Measurements from ENCODE around the gene LRP1B.

LRP1B gene

DNA sequence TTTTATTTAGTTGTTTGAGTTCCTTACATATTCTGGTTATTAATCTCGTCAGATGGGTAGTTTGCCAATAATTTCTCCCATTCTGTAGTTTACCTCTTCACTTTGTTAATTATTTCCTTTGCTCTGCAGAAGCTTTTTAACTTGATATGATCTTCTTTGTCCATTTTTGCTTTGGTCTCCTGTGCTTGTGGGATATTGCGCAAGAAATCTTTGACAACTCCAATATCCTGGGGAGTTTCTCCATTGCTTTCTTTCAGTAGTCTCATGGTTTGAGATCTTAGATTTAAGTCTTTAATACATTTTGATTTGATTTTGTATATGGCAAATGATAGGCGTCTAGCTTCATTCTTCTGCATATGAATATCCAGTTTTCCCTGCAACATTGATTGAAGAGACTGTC lies 389.2 kb downstream of the LRP1B start:
- no peak for ATAC-seq (ENCODE audit: low read depth)
- H3K4me3 Mint-ChIP-seq = no peak overlapping the region
- no peaks in the 10 kb centered on the region for H3K9me3 Mint-ChIP-seq

DNA sequence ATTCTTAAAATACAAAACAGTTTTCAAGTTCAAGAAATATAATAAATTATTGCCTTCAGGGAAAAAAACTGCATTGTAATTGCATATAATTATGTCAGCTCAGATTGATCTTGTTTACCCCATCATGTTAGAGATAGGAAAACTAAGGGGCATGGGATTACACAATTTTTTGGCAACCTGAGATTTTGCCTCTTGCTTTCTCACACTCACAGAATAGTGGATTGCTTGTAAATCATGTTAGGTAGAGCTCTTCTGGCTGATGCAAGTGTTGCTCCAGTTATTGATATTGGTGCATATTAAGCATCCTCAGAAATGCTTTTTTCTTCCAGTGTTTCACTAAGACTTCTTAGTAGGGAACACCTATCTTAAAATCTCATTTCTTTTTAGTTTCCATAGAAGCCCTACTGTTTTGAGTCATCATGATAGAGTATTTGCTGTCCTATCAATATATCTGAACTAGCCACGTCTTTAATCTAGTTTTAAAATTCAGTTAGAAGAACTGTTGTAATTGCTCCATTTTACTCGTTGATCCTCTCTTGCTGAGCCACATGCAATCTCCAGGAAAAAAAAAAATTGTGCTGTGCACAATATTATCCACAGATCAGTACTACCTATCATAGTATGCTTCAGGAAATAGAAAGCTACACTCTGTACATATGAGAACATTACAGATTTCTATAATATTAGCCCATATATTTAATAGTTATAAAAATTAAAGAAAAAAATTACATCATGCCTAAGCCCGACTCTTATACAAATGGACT lies 393.1 kb downstream of the LRP1B start:
- Mint-ChIP-seq H3K27ac (no peak overlapping the region), H3K4me3 (no peak overlapping the region), H3K36me3 (no peaks in the 10 kb centered on the region), H3K9me3 (peaks cover 3% of the 10 kb centered on the region), H3K27me3 (no peaks in the 10 kb centered on the region), H3K4me1 (no peaks in the 10 kb centered on the region)
- DNase-seq (ENCODE audit: low spot score in 2 of 2) (no peak), ATAC-seq (ENCODE audit: low read depth) (no peak)

More for the DNA sequence above, 389.2 kb downstream of the LRP1B start:
- H3K4me1 Mint-ChIP-seq = no peaks in the 10 kb centered on the region
- no peaks in the 10 kb centered on the region for H3K36me3 Mint-ChIP-seq
- no peak for DNase-seq (ENCODE audit: low spot score in 2 of 2)
- H3K27ac Mint-ChIP-seq = no peak overlapping the region
- H3K27me3 Mint-ChIP-seq = no peaks in the 10 kb centered on the region

DNA sequence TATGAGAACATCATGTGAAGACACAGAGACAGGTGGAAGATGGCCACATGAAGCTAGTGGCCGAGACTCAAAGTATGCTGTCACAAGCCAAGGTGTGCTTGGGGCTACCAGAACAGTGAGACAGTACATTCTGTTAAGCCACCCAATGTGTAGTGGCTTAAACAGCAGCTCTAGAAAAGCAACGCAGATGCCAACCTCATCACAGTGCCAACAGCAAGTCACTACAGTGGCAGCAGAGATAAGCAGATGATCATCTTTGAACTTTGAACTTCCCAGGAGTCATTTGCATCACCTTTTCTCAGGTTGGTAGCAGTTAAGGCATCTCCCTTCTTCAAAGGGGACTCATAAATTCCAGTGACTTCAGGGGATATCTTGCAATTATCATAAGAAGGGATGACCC lies 394.4 kb downstream of the LRP1B start:
- DNase-seq (ENCODE audit: low spot score in 2 of 2) (no peak), ATAC-seq (ENCODE audit: low read depth) (no peak)
- H3K36me3 Mint-ChIP-seq = no peaks in the 10 kb centered on the region
- H3K4me3 Mint-ChIP-seq = no peak overlapping the region
- H3K9me3 Mint-ChIP-seq = peaks cover 3% of the 10 kb centered on the region
- no peaks in the 10 kb centered on the region for H3K4me1 Mint-ChIP-seq
- H3K27ac Mint-ChIP-seq = no peak overlapping the region
- no peaks in the 10 kb centered on the region for H3K27me3 Mint-ChIP-seq

DNA sequence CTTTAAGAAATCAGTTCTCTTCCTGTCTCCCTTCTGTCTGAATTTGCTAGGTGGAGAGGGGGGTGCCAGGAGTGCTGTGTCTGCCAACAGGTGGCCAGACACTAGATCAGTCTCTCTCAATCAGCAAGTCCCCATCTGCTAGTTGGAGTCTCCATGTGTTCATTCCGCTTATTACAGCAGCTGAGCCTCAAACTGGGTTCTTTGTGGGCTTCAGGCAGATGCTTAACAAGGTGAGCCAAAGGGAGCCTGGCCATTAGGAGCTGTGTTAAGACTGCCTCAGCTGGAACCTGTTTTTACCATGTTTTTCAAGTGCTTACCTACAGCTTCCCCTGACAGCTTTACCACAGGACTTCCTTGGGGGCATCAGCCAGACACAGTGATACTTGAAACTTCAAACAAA lies 401.9 kb downstream of the LRP1B start:
- Mint-ChIP-seq H3K27me3 (no peaks in the 10 kb centered on the region), H3K36me3 (no peaks in the 10 kb centered on the region), H3K4me1 (no peaks in the 10 kb centered on the region), H3K4me3 (no peak overlapping the region), H3K9me3 (peaks cover 4% of the 10 kb centered on the region), H3K27ac (no peak overlapping the region)
- DNase-seq (ENCODE audit: low spot score in 2 of 2) (no peak), ATAC-seq (ENCODE audit: low read depth) (no peak)

DNA sequence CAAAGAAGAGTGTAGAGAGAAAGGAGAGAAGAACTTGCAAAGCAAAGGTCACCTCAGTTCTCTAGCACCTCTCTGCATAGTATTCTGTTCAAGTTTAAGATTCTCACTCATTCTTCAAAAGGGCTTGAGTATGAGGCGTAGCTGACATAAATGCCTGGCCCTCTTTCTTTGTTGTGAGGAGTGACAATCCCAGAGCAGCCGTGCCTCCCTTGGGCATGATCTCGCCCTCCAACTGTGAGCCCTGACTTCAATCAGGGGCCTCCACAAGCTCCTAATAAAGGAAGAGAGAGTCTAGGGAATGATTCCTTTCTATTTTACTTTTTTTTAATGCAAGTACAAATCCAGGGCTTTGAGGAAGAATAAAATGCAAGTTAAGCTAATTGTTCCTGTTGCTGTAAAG lies 402.7 kb downstream of the LRP1B start:
- DNase-seq (ENCODE audit: low spot score in 2 of 2) = no peak
- no peak overlapping the region for H3K27ac Mint-ChIP-seq
- no peaks in the 10 kb centered on the region for H3K27me3 Mint-ChIP-seq
- ATAC-seq (ENCODE audit: low read depth) = no peak
- H3K36me3 Mint-ChIP-seq = no peaks in the 10 kb centered on the region
- no peak overlapping the region for H3K4me3 Mint-ChIP-seq
- H3K4me1 Mint-ChIP-seq = no peaks in the 10 kb centered on the region
- peaks cover 1% of the 10 kb centered on the region for H3K9me3 Mint-ChIP-seq

DNA sequence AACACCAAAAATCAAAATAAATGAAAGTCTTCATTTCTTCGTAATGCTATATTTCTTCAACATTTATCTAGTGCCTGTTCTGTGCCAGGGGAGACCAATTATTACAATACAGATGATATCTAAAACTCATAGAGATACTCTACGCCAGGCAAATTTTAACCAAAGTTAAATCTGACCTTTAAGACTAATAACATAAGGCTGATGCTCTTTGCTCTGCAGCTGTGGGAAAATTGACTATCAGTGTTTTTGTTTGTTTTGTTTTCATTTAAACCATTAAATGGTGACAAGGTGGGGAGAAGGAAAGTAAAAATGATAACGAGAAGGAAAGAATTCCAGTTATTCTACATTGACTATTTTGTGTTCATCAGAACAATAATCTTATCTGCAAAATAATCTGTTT lies 406.4 kb downstream of the LRP1B start:
- Mint-ChIP-seq H3K36me3 (no peaks in the 10 kb centered on the region), H3K4me1 (no peaks in the 10 kb centered on the region), H3K27ac (no peak overlapping the region), H3K4me3 (no peak overlapping the region), H3K27me3 (no peaks in the 10 kb centered on the region), H3K9me3 (peaks cover 3% of the 10 kb centered on the region)
- ATAC-seq (ENCODE audit: low read depth) (no peak), DNase-seq (ENCODE audit: low spot score in 2 of 2) (no peak)

DNA sequence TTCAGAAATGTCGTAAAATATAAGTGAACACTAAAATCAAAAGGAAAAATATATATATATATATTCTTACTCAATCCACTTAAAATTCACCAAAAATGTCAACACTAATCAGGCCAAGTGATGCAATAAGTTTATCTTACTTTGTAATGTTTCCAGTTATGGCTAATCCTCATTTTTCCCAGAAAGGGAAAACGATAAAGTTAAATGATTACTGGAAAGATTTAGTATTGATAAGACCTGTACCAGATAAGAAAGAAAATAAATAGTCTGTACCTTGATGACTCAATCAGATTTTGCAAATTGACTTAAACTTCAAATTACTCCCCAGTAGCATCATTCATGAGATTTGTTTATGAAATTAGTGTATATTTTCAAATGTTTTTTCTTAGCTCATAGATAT lies 407.0 kb downstream of the LRP1B start:
- H3K27me3 Mint-ChIP-seq = no peaks in the 10 kb centered on the region

DNA sequence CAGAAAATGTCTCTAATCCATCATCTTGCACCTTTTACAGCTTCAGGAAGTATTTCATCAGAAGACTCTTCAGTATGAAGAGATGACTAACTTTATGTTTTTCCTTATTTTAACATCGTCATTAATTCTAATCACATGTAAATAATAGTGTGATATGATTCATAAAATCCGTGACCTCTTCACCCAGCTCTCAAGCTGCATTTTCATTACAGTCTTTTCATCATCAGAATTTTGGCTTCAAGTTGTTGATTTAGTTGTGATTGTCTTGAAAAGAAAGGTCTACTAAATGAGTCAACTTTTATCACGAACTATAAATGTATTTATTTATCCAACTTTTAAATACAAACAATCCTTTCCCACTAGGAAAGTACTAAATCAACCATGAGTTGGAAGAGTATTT lies 410.3 kb downstream of the LRP1B start:
- Mint-ChIP-seq H3K36me3 (no peaks in the 10 kb centered on the region), H3K9me3 (peaks cover 1% of the 10 kb centered on the region), H3K4me3 (no peak overlapping the region), H3K27me3 (no peaks in the 10 kb centered on the region), H3K27ac (no peak overlapping the region), H3K4me1 (no peaks in the 10 kb centered on the region)
- no peak for ATAC-seq (ENCODE audit: low read depth)
- no peak for DNase-seq (ENCODE audit: low spot score in 2 of 2)

More for the DNA sequence above, 407.0 kb downstream of the LRP1B start:
- H3K27ac Mint-ChIP-seq = no peak overlapping the region
- H3K4me1 Mint-ChIP-seq = no peaks in the 10 kb centered on the region
- H3K4me3 Mint-ChIP-seq = no peak overlapping the region
- ATAC-seq (ENCODE audit: low read depth) = no peak
- DNase-seq (ENCODE audit: low spot score in 2 of 2) = no peak
- H3K36me3 Mint-ChIP-seq = no peaks in the 10 kb centered on the region
- peaks cover 3% of the 10 kb centered on the region for H3K9me3 Mint-ChIP-seq

DNA sequence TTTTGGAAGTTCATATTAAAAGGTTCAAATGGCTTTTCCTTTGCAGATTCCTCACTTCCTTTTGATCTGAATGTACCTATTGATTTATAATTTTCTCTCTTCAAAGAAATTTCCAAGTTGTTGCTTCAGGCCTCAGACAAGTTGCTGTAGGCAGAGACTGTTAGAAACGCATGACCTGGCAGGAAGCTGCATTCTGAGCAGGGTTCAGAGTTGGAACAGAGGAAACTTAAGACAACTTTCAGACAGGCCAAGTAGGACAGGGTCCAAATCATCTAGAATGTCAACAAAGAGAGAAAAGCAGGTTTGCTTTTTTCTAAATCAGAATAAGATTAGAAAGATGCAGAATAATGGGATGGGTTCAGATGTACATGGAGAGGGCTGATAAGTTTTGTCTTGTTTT lies 416.3 kb downstream of the LRP1B start:
- no peaks in the 10 kb centered on the region for H3K27me3 Mint-ChIP-seq
- H3K9me3 Mint-ChIP-seq = no peaks in the 10 kb centered on the region
- H3K36me3 Mint-ChIP-seq = no peaks in the 10 kb centered on the region
- no peaks in the 10 kb centered on the region for H3K4me1 Mint-ChIP-seq
- no peak overlapping the region for H3K27ac Mint-ChIP-seq
- DNase-seq (ENCODE audit: low spot score in 2 of 2) = no peak
- no peak overlapping the region for H3K4me3 Mint-ChIP-seq
- no peak for ATAC-seq (ENCODE audit: low read depth)

DNA sequence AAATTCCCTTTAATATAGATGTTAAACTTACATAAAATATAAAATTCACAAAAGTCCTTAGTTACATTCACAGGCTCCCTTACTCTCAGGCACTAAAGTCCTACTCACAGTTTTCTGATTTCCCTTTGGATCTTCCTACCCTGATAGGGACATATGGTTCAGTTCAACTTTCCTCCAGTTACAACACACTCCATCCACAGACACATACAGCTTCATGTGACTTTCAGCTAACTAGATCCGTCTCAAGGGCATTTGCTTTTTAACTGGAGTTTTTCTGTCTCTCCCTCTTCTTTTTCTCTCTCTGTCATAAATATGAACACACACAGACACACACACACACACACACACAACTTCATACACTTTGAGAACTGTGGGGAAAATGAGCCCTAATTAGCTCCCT lies 419.2 kb downstream of the LRP1B start:
- no peaks in the 10 kb centered on the region for H3K36me3 Mint-ChIP-seq
- no peaks in the 10 kb centered on the region for H3K27me3 Mint-ChIP-seq
- no peak for DNase-seq (ENCODE audit: low spot score in 2 of 2)
- H3K4me3 Mint-ChIP-seq = no peak overlapping the region
- no peak overlapping the region for H3K27ac Mint-ChIP-seq
- no peaks in the 10 kb centered on the region for H3K4me1 Mint-ChIP-seq
- no peaks in the 10 kb centered on the region for H3K9me3 Mint-ChIP-seq
- ATAC-seq (ENCODE audit: low read depth) = no peak

DNA sequence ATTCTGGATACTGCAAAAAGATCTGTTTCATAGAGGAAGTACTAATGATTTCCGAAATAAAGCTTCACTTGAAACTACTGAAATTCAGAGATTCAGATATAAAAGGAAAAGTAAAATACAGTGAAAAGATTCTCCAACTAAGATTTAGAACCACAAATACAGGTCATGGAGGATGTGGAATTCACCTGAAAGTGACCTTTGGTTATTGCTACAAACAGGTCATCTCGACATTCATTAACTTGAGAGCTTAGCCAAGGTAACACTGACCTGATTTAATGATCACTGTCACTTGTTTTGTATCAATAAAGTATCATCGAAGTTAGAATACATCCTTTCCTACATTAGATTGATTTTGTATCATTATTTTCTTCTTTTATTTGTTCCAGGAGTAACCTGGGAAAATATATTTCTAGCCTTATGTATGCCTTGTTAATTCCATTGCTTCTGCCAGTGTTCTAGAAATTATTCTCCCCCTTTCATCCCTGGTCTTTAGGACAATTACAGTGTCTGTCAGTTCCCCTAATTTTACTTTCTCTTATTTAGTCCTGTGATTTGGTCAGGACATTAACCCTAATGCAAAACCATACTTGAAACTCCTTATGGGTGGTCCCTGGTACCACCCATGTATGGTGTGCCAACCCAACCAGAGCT lies 420.1 kb downstream of the LRP1B start:
- Mint-ChIP-seq H3K36me3 (no peaks in the 10 kb centered on the region), H3K27ac (no peak overlapping the region), H3K4me3 (no peak overlapping the region), H3K4me1 (no peaks in the 10 kb centered on the region), H3K27me3 (no peaks in the 10 kb centered on the region), H3K9me3 (no peaks in the 10 kb centered on the region)
- ATAC-seq (ENCODE audit: low read depth) (no peak), DNase-seq (ENCODE audit: low spot score in 2 of 2) (no peak)

DNA sequence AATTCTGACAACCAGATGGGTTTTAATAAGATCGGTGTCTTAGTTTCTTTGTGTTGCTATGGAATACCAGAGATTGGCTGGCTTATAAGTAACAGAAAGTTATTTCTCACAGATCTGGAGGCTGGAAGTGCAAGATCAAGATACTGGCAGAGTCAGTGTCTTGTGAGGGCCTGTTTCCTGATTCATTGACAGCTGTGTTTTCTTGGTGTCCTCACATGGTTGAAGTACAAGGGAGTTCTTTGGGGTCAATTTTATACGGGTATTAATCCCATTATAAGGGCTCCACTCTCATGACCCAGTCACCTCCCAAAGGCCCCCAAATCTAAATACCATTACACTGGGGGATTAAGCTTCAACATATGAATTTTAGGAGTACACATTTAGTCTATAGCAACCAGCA lies 421.1 kb downstream of the LRP1B start:
- Mint-ChIP-seq H3K4me3 (no peak overlapping the region), H3K36me3 (no peaks in the 10 kb centered on the region), H3K4me1 (no peaks in the 10 kb centered on the region), H3K27me3 (no peaks in the 10 kb centered on the region), H3K27ac (no peak overlapping the region), H3K9me3 (no peaks in the 10 kb centered on the region)
- ATAC-seq (ENCODE audit: low read depth) = no peak
- no peak for DNase-seq (ENCODE audit: low spot score in 2 of 2)

DNA sequence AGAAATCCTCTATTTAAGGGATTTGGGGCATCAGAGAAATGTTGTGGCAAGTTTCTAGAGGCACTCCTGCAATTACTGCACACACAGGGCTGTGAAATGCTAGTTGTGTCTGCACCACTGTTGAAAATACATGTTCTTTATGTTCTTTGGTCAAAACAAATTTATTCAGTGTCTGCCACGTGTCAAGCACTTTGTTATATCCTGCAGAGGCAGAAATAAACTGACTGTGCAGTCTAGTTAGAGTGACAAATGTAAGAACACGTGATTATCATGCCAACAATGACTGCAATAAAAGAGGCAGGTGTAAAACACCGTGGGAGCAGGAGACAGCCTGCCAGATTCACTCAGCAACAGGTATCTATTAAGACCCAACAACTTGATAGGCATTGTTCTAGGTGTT lies 423.3 kb downstream of the LRP1B start:
- DNase-seq (ENCODE audit: low spot score in 2 of 2) (no peak), ATAC-seq (ENCODE audit: low read depth) (no peak)
- H3K9me3 Mint-ChIP-seq = peaks cover 2% of the 10 kb centered on the region
- H3K27ac Mint-ChIP-seq = no peak overlapping the region
- H3K4me1 Mint-ChIP-seq = no peaks in the 10 kb centered on the region
- no peak overlapping the region for H3K4me3 Mint-ChIP-seq
- H3K27me3 Mint-ChIP-seq = no peaks in the 10 kb centered on the region
- no peaks in the 10 kb centered on the region for H3K36me3 Mint-ChIP-seq

DNA sequence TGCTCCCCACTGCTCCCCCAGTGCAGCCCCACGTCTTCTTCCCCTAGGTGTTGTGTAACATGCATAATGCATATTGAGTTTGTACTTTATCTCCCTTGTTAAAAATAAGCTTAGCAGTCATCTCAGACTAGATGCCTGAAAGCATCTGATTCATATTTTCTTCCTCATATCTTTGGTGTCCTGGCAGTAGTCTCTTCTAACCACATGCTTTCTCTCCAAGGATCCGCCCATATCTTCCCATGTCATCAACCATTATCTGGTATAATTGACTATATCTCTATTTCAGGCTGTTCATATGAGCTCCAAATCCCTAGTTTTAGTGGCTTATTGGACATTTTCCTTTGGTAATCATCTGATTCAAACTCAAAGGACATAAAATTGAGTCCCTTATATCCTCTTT lies 426.3 kb downstream of the LRP1B start:
- H3K27ac Mint-ChIP-seq = no peak overlapping the region
- H3K27me3 Mint-ChIP-seq = no peaks in the 10 kb centered on the region
- no peak overlapping the region for H3K4me3 Mint-ChIP-seq
- peaks cover 4% of the 10 kb centered on the region for H3K9me3 Mint-ChIP-seq
- H3K36me3 Mint-ChIP-seq = no peaks in the 10 kb centered on the region
- no peaks in the 10 kb centered on the region for H3K4me1 Mint-ChIP-seq
- DNase-seq (ENCODE audit: low spot score in 2 of 2) (no peak), ATAC-seq (ENCODE audit: low read depth) (no peak)

DNA sequence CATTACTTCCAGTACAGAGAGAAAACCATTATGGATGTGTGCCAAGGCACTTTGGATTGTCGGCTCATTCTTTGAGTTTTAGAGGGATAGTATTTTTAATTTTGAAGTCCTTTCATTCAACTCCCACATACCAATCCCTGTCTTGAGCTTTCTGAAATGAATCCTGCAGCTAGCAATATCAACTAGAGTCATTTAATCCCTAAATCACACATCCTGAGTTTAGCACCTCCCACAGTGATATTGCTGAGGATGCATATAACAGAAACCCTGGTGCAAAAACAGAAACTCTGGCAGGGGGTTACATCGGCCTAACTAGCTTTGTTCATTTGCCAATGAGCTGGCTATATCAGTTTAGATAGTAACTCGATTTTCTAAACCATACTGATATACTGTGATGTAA lies 427.3 kb downstream of the LRP1B start:
- peaks cover 4% of the 10 kb centered on the region for H3K9me3 Mint-ChIP-seq
- H3K4me1 Mint-ChIP-seq = no peaks in the 10 kb centered on the region
- no peak overlapping the region for H3K27ac Mint-ChIP-seq
- no peak overlapping the region for H3K4me3 Mint-ChIP-seq
- H3K27me3 Mint-ChIP-seq = no peaks in the 10 kb centered on the region
- H3K36me3 Mint-ChIP-seq = no peaks in the 10 kb centered on the region
- DNase-seq (ENCODE audit: low spot score in 2 of 2) (no peak), ATAC-seq (ENCODE audit: low read depth) (no peak)

All from memory B cell (primary cell).